ENCODE results near the gene SNX32.

SNX32 gene

GRCh38 chr11:65797711-65798110 is 36.1 kb upstream of the SNX32 start:
- no peak for DNase-seq

- DNase-seq, result no peak
Observed at GRCh38 chr11:65798882-65799281, 34.9 kb upstream of the SNX32 start.

- no peak for DNase-seq
Observed at GRCh38 chr11:65801153-65801987, 32.4 kb upstream of the SNX32 start.

DNA sequence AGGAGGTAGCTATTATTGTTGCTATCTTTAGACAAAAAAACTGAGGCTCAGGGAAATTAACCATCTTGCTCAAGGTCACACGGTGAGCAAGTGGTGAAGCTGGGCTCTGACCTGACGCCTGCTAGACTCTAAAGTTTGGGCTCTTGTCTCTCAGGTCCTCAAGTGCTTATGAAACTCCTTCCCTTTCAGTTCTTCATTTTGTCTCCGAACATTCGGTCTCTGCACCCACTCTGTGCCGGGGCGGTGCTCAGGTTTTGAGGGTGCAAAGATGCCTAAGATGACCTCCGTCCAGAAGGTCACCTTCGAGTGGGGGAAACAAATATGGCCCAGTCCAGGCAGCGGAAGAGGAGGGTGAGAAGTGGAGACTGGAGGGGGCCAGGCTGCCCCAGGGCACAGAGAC is 30.9 kb upstream of the SNX32 start:
- DNase-seq, result no peak

DNA sequence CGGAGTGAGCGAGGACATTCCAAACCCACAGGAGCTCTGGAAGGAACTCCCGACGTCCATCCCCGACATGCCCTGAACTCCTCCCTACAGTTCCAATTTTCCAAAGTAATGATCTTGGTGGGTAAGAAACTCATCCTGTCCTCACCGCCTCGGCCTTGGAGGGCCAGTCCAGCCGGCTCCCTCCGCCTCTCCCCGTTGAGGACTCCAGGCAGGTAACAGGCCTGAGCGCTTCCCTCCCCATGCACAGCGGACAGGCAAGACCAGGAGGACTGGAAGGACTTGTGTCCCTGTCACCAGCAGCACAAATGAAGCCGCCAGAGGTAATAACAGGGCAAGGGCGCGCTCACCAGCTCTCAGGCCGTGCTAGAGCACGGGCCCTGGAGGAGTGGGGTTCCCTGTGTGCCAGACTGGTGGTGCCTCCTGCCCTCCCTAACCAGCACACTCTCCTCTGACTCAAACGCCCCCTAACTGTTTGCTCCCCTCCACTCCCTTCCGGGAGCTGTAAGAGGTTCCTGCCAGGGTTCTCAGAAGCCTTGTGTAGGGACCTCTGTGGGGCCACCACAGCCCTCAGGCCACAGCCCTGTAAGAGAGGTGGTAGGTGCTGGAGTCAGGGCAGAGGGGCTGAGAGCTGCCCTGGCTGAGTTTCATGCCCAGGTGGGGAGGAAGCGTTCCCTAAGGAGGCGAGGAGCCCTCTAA is 29.8 kb upstream of the SNX32 start:
- no peak for DNase-seq

DNA sequence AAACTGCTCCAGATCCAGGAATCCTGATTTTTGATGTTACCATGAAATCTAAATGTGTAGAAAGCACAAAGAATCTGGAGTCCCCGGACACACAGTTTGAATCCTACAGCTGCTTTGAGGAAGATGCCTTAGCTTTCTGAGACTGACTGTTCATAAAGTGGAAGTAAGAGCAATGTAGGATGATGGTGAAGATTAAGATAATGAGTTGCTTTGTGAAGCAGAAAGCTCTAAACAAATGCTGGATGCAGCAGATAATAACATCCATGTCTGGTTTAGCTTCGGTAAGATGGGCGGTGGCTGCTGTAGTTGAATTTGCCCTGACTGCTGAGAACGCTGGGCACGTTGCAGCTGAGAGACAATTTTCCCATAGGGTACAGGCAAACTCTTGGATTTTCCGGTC is 26.8 kb upstream of the SNX32 start:
- no peak for DNase-seq

GRCh38 chr11:65808744-65809341 is 24.9 kb upstream of the SNX32 start:
- no peak for DNase-seq

GRCh38 chr11:65809496-65809895 is 24.3 kb upstream of the SNX32 start:
- no peak for DNase-seq

DNA sequence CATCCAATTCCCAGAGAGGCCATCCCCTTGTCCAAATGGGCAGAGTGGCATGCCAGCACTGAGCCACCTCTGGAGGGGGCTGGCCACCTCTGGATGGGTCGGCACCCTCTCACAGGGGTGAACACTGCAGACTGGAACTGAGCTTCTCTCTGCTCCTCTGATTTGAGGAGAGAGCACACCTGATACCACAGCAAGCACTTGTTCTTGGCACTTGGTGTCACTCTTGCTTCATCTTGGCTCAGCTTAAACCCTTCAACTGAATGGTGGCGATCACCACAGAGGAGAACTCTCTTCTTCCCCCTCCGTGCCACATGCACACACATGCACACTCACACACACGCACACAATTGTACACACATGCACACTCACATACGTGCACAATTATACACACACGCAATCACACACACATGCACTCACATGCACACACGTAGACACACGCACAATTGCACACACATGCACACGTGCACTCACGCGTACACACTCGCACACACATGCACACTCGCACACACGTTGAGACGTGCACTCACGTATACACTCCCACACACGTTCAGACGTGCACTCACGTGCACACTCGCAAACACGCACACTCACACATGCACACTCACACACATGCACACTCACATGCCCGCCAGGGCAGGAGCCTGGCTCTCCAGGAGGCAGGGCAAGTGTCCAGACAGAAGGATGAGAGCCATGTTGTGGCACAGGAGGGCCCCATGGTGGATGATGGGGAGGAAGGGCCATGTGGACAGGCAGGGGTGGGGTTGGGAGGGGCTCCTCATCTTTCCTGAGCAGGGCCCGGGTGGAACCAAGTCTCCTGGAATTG is 23.5 kb upstream of the SNX32 start:
- no peak for DNase-seq

- no peak for DNase-seq
Observed at GRCh38 chr11:65811764-65812475, 21.8 kb upstream of the SNX32 start.

DNA sequence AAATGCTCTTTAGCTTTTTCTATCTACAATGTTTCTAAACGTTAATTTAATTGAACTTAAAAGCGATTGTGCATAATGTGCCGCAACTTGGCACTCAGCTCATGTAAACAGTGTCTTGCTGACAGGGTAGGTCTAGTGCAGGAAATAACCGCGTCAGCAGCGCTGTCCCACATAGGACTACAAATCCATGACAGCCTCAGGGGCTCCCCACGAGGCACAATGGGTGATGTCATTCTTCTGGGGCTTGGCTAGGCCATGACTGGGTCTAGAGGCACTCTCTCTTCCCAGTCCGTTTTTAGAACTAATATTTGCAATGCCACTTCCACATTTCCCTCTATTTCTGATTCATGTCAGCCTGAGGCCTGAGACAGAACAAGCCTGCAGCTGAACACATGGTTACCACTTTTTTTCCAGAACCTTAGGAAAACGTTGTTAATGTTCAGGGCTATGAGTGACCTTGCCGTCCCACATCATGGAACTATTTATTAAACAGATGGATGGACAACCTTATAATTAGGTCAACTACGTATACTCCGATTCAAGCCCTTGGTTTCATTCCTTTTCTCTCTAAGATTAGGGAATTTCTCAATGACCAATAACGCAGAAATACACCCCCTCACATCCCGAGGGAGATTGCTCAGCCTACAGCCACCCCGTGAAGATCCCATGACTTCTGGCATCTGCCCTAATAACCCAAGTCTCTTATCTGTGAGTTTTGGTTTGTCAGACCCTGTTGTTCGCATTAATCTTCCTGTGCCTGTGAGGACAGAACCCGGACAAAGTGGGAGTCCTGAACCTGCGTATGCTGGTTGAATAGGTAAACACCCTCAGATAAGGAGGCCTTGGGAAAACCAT is 19.4 kb upstream of the SNX32 start:
- no peak for DNase-seq

GRCh38 chr11:65814986-65815565 is 18.7 kb upstream of the SNX32 start:
- no peak for DNase-seq

- DNase-seq, result no peak
Observed at GRCh38 chr11:65816696-65817095, 17.1 kb upstream of the SNX32 start.

DNA sequence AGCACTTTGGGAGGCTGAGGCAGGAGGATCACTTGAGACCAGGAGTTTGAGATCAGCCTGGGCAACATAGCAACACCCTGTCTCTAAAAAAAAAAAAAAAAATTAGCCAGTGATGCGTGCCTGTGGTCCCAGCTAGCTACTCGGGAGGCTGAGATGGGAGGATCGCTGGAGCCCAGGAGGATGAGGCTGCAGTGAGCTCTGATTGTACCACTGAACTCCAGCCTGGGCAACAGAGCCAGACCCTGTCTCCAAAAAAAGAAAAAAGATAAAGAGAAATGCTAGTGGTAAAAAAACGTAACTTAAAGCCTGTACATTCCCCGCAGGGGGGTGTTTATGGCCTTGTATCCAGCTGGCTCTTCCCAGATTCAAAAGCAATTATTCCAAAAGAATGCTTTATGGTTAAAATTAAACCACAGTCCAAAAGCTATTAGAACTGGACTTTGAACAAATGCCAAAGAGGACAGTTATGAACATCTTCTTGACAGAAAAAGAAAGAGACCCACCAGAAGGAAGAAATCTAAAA is 16.4 kb upstream of the SNX32 start:
- DNase-seq, result no peak

DNA sequence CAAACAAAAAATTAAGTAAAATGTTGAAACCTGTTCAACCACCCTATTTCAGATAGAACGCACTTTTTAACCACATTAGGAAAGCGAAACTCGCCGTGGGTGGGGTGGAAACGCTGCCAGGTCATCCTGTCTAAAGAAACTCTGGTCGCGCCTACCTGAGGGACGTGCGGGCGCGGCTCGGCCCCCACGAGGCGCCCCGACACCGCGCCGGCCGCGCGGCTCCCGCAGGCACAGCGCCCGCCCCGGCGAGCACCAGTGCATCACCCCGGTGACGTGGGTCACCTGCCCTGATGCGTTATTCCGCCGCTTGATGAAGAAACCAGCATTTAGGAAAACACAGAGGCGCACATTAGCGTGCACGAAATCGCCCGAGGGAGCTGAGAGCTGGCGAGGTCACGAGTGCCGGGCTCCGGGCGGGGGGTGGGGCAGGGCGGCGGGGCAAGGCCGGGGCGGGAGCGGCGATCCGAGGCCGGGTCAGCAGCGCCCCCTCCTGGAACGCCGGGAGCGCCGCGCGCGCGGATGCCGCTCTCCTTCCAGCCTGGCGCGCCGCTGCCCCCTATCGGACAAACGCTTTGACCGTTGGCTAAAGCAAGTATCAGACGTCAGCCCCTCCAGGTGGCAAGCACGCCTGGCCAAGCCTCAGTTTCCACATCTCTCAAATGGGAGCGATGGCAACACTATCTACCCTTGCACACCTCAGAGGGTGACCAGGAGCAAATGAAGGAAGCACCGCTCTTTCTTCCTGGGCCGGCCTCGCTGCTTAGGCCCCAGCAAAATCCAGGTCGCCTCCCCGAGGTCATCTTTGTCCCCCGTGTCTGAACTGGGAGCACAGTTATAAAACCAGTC is 15.7 kb upstream of the SNX32 start:
- peak; percentile 96 for DNase-seq

DNA sequence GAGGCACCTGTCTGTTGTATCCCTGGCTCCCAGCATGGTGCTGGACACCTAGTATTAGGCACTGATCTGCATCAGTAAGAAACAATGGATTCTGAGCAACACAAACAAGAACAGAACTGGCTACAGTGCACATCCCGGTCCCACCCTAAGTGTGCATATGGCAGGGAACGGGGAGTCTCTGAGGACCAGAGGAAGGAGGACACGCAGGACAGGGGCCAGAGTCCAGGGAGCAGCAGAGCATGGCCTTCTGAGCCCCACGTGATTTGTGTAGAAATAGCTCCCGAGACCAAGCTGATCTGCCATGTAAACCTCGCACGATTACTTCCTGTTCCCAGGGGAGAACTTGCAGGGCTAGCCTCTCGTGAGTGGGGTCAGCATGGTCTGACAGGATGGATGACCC is 12.7 kb upstream of the SNX32 start:
- DNase-seq, result no peak

DNA sequence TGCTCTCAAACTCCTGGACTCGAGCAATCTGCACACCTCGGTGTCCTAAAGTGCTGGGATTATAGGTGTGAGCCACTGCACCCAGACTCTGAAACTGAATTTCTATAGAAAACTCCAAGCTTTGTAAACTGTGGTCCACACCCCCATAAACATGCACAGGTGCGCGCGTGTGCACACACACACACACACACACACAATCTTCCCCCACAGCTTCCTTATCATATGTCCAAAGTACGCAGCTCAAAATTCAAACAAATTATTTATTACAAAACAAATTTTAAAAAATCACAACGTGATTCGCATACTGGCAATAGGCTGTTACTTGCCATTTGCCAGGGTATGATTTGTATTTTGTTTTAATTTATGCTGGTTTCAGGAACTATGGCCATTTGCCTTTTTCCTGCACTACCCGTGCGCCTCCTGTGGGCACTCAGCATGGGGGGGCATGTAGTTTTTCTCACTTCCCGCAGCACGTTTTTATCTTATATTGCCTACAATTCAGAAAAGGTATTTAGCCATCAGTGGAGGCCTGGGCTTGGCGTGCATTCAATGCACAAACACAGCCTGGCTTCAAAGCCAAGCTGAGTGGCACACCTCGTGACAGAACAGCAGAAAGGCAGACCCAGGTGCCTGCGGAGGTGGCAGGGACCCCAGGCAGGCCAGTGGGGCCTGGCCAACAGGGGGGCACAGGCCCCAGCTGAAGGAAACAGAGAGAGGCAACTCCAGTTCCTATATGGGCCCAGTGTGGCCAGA is 10.8 kb upstream of the SNX32 start:
- no peak for DNase-seq

- DNase-seq, result no peak
Observed at GRCh38 chr11:65826984-65827735, 6.6 kb upstream of the SNX32 start.

Measured in right forelimb (tissue), 1 donor.